Fibroblast of the aortic adventitia (primary cell): ENCODE data around the gene DLG5. TPM values are rescaled to one million over a fixed set of nuclear protein-coding genes. Genes with fewer than 3 reads are reported as not detected.

Source experiments
- DNase-seq: peaks from one replicate; pipeline ENCODE4 v3.0.0-alpha.2; 2010; ENCODE audit warnings: low read depth
- H3K4me3 ChIP-seq: 2 replicates; pipeline ENCODE4 v1.5.1; 2011; ENCODE audit warnings: low read depth, mild to moderate bottlenecking, control low read depth, low read length, moderate library complexity
- total RNA-seq: library from RNA; depleted of rRNA; stranded (reverse); fragments of >200 nt; gene quantifications from 2 replicates; pipeline ENCODE4 v1.2.3, GENCODE V29; 2012; ENCODE audit warnings: low replicate concordance
- TF ChIP-seq, protein P1 (sequence below): IDR thresholded peaks from 2 replicates; pipeline ENCODE4 v1.5.1; 2011; ENCODE audit warnings: mild to moderate bottlenecking, low read length, control low read depth, inconsistent platforms; ENCODE audit not compliant: insufficient read depth

Gene DLG5
- total RNA-seq, 1 donor, result 42.7 TPM

- no peak overlapping the region for H3K4me3 ChIP-seq
- no peak for DNase-seq
- TF ChIP-seq, protein P1, sequence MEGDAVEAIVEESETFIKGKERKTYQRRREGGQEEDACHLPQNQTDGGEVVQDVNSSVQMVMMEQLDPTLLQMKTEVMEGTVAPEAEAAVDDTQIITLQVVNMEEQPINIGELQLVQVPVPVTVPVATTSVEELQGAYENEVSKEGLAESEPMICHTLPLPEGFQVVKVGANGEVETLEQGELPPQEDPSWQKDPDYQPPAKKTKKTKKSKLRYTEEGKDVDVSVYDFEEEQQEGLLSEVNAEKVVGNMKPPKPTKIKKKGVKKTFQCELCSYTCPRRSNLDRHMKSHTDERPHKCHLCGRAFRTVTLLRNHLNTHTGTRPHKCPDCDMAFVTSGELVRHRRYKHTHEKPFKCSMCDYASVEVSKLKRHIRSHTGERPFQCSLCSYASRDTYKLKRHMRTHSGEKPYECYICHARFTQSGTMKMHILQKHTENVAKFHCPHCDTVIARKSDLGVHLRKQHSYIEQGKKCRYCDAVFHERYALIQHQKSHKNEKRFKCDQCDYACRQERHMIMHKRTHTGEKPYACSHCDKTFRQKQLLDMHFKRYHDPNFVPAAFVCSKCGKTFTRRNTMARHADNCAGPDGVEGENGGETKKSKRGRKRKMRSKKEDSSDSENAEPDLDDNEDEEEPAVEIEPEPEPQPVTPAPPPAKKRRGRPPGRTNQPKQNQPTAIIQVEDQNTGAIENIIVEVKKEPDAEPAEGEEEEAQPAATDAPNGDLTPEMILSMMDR, result no peak
Observed at GRCh38 chr10:77843264-77843663, 83.3 kb downstream of the DLG5 start.

- no peak overlapping the region for H3K4me3 ChIP-seq
- no peak for DNase-seq
- TF ChIP-seq, protein P1, result no peak
Observed at GRCh38 chr10:77842652-77843212, 83.8 kb downstream of the DLG5 start.

DNA sequence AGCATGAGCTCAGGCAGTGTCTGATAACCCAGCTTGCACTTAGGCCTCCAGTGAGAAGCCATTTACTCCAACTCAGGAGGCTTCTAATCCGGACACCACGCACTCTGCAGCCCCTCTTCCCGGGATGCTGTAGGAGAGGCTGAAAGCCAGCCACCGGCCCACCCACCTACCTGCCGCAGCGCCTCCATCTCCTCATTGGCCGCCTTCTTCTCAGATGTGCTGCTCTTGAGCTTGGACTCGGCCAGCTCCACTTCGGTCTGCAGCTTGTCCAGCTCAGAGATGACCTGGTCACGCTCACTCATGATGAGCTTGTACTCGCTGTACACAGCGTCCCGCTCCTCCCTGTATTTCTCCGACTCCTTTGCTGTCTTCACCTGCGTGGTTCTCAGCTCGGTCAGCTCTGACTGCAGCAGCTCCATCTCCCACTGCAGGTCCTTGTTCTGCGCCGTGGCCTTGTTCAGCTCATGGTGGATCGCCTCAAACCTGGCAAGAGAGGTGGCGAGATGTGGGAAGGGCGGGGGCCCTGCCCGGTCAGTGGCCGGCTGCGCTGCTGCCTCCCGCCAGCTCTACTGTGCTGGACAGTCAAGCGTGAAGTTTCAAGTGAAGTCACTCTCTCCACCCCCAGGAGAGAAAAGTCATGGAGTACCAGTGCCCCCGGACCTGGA lies 84.7 kb downstream of the DLG5 start:
- no peak for DNase-seq
- TF ChIP-seq, protein P1, result no peak

DNA sequence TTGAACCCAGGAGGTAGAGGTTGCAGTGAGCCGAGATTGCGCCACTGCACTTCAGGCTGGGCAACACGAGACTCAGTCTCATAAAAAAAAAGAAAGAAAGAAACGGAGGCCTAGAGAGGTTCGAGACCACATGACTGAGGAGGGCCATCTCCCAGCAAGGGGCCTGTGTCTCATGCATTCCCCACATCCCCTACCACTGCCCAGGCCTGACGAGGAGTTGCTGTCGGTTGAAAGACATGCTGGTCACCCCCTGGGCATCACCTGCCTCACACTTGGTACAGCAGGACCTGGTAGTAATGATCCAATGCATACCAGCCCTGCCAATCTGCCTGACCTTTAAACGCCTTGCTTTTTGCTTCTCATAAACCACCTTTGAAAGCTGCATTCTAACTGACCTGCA lies 85.9 kb downstream of the DLG5 start:
- TF ChIP-seq, protein P1, result no peak
- no peak for DNase-seq
- no peak overlapping the region for H3K4me3 ChIP-seq

More for the DNA sequence above, 84.7 kb downstream of the DLG5 start:
- H3K4me3 ChIP-seq, result no peak overlapping the region

DNA sequence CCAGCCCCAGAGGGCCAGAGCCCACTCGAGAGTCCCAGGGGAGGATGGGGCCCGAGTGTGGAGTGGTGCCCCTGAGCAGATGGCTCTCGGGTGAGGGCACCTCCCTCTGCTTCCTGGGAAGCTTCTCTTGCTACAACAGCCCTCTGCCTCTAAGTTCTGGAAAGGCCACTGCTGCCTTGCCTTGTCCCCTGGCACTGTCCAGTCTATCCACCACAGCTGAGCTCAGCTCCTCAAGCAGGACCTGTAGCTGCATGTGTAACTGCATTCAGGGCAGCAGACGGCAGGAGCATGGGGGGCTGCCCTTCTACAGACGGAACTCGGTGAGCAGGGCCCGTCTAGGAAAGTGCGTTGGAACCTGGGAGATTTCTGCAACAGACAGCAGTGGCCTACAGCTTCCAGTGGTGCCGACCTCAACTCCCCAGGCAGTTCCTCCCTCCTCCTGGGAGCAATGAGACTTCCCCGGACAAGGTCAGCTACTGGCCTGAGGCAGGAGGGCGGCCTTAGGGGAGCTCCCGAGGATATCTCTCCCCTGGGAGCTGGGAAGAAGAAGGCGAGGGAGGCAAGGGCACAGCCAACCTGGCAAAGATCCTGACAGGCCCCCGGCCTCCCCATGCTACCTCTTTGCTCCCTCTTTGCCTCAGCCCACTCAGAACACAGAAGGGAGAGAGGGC lies 88.5 kb downstream of the DLG5 start:
- DNase-seq, result no peak

GRCh38 chr10:77837248-77837924 lies 89.2 kb downstream of the DLG5 start:
- TF ChIP-seq, protein P1, result no peak
- no peak overlapping the region for H3K4me3 ChIP-seq
- no peak for DNase-seq

More for the DNA sequence above, 88.5 kb downstream of the DLG5 start:
- TF ChIP-seq, protein P1, result no peak
- no peak overlapping the region for H3K4me3 ChIP-seq
